Measurements from ENCODE around the gene PRDM4.

PRDM4 gene, protein sequence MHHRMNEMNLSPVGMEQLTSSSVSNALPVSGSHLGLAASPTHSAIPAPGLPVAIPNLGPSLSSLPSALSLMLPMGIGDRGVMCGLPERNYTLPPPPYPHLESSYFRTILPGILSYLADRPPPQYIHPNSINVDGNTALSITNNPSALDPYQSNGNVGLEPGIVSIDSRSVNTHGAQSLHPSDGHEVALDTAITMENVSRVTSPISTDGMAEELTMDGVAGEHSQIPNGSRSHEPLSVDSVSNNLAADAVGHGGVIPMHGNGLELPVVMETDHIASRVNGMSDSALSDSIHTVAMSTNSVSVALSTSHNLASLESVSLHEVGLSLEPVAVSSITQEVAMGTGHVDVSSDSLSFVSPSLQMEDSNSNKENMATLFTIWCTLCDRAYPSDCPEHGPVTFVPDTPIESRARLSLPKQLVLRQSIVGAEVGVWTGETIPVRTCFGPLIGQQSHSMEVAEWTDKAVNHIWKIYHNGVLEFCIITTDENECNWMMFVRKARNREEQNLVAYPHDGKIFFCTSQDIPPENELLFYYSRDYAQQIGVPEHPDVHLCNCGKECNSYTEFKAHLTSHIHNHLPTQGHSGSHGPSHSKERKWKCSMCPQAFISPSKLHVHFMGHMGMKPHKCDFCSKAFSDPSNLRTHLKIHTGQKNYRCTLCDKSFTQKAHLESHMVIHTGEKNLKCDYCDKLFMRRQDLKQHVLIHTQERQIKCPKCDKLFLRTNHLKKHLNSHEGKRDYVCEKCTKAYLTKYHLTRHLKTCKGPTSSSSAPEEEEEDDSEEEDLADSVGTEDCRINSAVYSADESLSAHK

DNA sequence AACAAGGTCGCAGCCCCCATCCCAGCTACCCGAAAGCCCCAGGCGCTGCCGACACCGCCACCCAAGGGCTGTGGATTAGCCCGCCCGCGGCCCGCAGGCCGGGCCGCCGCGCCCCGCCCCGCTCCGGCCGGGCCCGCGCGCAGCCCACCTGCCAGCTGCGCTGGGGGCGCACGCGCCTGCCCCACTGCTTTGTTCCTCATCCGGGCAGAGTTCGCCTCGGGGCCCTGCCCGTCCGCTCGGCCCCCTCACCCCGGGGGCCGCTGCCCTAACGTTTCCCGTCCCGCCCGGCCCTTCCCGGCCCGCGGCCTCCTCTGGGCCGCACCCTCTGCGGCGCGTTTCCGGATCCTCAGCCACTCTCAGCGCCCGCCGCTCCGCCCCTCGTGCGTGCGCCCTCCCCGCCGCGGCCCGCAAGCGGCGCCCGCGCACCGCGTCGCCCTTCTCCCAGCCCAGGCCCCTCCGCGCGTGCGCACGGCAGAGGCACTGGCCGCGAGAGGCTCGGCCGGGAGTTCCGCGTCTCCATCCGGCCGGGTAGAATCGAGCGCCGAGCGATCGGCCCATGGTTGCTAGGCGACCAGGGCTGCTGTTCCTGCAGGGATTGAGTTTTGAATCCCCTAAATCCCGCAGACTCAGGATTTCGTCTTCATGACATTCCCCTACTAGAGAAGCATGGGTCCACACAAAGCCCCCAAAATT is at the start of gene PRDM4:
Gene PRDM4, minus strand, starts transcription at position 329 of the 693 bp plus-strand sequence. CDS start 622 bp downstream, outside the sequence.
- DNase-seq (ENCODE audit: low read depth): peak; percentile 60

DNA sequence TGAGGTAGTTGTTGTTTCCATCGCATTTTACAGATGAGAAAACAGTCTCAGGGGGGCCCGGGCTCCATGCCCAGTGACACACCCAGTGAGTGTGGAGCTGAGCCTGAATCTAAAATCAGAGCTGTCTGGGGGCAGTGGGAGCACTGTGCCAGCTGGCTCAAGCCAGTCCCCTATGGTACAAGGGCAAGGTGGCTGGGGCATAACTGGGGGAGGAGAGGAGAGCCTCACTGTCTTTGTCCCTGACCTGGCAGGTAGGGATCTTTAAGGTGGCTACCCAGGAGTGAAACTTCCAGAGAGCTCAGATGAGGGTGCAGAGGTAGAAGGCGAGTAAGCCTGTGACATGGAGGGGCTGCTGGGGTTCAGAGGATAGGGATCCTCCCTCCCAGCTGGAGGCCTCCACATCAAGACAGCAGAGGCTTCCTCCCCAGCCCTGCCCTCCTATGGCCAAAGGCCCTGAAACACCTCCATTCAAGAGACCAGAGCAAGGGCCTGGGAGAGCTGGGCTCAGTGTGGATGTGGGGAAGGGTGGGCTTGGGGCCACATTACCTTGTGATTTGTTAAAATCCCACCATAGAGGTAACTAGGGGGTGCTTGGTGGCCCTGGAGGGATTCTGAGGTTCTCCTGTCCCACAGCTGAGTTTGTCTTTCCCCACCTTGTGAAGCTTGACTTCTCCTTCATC is 46.7 kb upstream of the PRDM4 start:
- DNase-seq (ENCODE audit: low read depth): no peak

- no peak for DNase-seq (ENCODE audit: low read depth)
Measured at GRCh38 chr12:107805488-107806180, 44.7 kb upstream of the PRDM4 start.

DNA sequence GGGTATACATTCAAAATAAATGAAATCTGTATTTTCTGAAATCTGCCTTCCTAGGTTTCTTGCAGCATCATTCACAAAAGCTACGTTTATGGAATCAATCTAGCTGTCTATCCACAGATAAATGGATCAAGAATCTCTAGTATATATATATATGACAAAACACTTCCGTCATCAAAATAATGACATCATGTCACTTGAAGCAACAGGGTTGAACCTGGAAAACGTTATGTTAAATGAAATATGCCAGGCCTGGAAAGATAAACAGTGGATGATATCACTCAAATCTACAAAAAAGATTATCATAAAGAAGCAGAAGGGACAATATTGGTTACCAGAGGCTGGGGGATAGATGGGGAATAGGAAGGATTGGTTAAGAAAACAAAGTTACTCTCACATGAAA is 42.2 kb upstream of the PRDM4 start:
- DNase-seq (ENCODE audit: low read depth): no peak

DNA sequence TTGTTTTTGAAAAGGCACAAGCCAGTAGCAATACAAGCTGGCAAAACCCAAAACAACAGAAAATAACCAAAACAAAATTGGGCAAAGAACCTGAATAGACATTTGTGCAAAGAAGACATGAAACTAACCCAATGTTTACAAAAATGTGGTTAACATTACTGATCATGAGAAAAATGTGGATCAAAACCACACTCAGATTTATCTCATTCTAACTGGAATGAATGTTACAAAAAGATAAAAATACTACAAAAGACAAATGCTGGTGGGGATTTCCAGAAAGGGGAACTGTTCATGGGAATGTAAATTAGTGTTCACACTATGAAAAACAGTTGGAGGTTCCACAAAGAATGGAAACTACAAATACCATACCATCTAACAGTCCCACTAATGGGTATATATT is 40.2 kb upstream of the PRDM4 start:
- no peak for DNase-seq (ENCODE audit: low read depth)

GRCh38 chr12:107798580-107798979 is 37.6 kb upstream of the PRDM4 start:
- no peak for DNase-seq (ENCODE audit: low read depth)

- DNase-seq (ENCODE audit: low read depth): no peak
Measured at GRCh38 chr12:107794451-107794850, 33.5 kb upstream of the PRDM4 start.

DNA sequence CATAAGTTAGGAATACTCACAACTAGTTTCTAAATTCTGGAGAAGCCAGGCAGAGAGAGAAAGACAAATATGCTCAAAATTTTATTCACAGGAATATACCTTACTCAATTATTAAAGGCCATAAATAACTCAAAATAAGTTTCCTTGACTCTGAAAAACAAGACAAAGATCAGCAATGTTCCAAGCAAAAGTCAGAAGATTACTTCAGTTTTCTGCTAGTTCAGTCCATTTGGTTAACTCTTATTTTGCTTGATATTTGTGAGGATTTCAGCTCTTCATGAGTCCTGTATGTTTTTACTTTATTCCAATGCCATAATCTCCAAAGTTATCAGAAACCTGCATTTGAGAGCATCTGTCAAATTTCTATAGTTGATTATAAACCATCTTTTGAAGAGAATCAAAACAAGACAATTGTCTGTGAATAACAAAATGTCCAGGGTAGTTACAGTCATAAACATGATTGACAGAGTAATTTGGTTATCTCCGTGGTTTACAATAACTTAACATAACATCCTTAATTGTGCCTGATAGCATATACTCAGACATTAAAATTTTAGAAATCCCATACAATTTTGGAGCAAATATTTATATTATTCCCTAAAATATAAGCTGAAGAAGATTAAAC is 30.6 kb upstream of the PRDM4 start:
- DNase-seq (ENCODE audit: low read depth): no peak

DNA sequence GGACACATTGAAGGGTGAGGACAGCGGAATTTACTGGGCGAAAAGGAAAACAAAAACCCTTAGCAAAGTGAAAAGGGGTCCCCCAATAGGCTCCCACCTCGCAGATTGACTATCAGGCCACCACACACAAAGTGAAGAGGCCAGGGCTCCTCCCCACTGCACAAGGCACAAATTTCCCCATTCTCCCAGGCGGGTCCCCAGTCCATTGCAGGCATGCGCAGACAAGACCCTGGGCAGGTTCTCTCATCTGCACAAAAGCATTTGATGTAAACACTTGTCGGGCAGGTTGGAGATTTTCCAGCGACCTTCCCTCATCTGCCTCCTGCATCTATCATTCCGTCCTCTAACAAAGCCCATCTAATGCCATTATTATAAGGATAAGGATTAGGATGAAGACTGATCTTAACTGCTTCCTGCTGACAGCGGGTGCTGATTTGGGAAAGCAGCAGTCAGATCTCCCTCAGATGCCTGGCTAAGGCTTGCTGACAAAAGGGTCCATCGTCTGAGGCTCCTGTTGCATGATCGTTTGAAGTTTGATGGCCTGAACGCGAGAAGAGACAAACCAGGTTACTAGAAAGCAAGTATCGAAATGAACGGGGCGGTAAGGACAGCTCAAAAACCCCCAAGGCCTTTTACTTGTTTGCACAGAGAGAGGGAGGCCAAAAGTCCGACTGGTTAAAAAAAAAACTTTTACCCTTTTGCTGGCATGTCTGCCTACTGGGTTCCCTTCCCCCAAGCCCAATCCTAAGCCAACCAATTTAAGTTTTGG is 27.9 kb upstream of the PRDM4 start:
- no peak for DNase-seq (ENCODE audit: low read depth)

DNA sequence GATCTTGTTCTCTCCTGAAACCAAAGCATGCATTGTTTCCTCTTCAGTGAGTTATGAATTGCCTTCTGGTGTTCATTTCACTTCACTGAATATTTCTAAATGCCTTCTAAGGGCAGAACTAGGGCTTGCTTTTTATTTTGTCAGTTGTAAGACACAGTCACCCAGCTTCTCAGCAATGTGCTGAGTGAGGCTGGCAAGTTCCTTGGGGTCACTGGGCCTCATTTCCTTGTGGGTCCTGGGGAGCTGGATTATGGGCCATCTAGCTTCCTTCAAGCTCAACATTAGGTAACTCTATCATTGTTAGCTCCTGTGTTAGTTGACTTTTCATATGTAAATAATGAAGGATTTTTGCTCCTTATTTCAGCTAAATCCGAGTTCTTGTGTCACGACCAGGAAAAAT is 27.3 kb upstream of the PRDM4 start:
- no peak for DNase-seq (ENCODE audit: low read depth)

DNA sequence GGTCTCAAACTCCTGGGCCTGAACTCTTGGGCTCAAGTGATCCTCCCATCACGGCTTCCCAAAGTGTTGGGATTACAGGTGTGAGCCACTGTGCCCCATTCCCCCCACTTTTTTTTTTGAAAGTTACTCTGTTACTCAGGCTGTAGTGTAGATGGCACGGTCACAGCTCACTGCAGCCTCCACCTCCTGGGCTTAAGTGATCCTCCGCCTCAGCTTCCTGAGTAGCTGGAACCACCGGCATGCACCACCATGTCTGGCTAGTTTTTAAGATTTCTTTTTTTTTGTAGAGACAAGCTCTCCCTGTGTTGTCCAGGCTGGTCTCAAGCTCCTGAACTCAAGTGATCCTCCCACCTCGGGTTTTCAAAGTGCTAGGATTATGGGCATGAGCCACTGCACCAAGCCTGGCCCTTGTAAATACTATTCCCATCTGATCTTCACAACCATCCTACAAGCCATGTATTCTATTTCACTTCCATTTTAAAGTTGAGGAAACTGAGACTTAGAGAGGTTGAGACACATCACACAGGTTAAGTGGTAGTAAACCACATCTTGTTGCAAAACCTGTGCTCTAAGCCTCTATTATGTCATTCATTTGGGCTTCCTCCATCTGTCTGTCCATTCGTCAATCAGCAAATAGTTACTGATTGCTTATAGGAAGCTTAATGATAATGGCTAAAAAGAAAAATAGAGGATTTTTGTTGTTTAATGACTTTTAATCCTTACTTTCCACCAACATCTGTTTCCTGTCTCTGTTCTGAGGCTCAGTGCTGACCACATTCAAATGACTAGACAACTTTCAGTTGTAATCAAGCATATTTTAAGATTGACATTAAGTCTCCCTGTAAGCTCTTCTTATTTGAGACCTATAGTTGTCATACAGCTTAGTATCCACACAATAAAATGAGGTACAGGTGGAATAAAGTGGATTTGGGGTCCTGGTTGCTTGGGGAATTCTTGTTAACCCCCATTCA is 22.8 kb upstream of the PRDM4 start:
- DNase-seq (ENCODE audit: low read depth): no peak

DNA sequence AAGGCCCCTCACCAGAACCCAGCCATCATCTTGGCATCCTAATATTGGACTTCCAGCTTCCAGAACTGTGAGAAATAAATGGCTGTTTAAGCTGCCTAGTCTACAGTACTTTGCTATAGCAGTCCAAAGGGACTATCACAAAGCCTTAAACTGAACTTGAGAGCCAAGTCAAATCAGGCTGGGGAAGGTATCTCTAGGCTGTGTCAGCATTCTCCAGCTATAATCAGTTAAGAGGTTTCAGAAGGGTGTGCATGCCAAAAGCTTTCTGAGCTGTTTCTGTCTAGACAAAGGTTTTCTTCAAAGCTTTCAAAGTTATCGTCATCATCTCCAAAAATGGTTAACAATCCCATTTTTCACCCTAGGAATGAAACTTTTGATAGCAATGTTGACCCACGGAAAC is 21.1 kb upstream of the PRDM4 start:
- DNase-seq (ENCODE audit: low read depth): no peak

DNA sequence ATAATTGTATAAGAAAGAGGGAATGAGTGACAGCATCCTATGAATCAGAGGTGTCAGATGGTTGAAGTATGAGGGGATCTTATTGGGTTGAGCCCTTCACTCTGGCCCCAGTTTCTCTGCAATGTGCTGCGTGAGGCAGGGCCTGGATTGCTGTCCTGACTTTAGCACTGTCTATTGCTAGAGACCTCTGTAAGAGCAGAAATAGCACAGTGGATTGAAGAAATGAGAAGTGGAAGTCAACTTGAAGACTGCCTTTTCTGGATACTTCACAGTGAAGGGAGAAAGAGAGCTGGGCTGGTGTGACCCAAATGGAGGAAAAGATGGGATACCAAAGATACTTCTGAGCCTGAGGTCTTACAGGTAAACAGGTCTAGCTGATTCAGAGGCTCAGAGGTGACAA is 19.4 kb upstream of the PRDM4 start:
- DNase-seq (ENCODE audit: low read depth): no peak

DNA sequence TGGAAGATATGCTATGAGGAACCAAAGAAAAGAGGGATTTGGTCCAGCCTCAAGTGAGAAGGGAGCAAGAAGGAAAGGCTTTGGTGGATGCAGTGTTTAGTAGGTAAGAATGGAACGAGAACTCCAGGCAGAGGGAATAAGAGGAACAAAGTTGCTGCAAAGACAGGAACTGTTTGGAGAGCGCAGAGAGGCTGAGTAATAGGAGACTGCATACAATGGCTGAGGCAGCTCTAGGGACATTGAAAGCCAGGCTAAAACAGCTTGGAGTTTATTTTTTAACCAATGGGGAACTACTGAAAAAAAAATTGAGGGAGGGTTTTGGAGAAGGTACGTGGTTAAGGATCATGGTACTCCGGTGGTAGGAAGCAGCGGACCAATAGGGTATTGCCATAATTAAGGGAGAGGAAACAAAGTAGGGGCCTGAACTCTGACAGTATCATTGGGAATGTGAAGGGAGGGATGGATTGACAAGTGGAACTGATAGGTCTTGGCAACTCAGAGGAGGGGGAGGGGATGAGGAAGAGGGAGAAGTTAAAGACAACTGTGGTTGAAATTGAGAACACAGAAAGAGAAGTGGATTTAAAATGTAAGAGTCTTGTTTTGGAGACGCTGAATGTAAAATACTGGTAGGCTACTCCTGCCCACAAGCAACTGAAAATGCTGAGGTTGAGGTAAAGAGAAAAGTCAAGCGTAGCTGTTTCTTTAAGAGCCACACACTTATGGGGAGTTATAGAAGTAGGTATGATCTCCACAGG is 18.3 kb upstream of the PRDM4 start:
- DNase-seq (ENCODE audit: low read depth): no peak

- DNase-seq (ENCODE audit: low read depth): no peak
Measured at GRCh38 chr12:107778383-107779025, 17.6 kb upstream of the PRDM4 start.

GRCh38 chr12:107776171-107776570 is 15.2 kb upstream of the PRDM4 start:
- no peak for DNase-seq (ENCODE audit: low read depth)

DNA sequence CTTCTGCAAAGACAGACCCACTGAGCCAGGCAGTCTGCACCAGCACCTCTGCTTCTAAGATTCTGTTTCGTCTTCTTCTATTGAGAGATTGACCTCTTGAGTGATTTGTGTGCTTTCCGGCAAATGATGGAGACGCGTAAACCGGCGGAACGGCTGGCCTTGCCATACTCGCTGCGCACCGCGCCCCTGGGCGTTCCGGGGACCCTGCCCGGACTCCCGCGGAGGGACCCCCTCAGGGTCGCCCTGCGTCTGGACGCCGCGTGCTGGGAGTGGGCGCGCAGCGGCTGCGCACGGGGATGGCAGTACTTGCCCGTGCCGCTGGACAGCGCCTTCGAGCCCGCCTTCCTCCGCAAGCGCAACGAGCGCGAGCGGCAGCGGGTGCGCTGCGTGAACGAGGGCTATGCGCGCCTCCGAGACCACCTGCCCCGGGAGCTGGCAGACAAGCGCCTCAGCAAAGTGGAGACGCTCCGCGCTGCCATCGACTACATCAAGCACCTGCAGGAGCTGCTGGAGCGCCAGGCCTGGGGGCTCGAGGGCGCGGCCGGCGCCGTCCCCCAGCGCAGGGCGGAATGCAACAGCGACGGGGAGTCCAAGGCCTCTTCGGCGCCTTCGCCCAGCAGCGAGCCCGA is 14.3 kb upstream of the PRDM4 start:
- no peak for DNase-seq (ENCODE audit: low read depth)

Data from HS-5 (cell line).